GM12875 (cell line): ENCODE measurements around the gene GRM3.
A peak's percentile ranks its signal among the peaks of the same experiment; 100 is the strongest.
"Not testable (repeated sequence)": the region's sequence is repeated elsewhere in the genome, so short reads cannot be mapped to it uniquely, and the experiment has no call there.

ENCODE experiments used
- H3K4me3 ChIP-seq: one replicate; pipeline ENCODE4 v1.5.1; 2011; ENCODE audit warnings: low read depth, low read length, control low read depth
- TF ChIP-seq, protein P1 (sequence below): IDR thresholded peaks from 2 replicates; pipeline ENCODE4 v1.5.1; 2011; ENCODE audit warnings: low read depth, mild to moderate bottlenecking, control low read depth, inconsistent platforms, low read length, moderate library complexity, borderline replicate concordance; ENCODE audit not compliant: insufficient read depth

Gene GRM3

DNA sequence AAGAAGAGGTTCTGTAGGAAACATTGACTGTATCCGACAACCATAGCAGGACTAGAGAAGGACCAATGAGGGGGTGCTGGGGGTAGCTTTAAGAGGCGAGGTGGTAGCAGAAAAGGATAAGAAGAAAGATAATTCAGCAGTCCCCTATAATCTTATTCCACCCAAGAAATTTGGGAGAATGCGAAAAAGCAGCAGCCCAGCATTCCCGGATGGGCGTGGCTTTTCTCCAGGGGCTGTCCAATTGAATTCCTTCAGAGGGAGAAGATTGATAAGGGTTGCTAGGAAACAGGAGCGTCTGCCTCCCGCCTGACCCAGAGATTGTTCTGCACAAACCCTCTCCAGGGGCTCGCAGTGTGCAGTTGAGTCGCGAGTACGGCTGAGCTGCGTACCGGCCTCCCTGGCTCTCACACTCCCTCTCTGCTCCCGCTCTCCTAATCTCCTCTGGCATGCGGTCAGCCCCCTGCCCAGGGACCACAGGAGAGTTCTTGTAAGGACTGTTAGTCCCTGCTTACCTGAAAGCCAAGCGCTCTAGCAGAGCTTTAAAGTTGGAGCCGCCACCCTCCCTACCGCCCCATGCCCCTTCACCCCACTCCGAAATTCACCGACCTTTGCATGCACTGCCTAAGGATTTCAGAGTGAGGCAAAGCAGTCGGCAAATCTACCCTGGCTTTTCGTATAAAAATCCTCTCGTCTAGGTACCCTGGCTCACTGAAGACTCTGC lies at the start of gene GRM3:
TSS of gene GRM3 (plus strand) at position 349 of the 721 bp plus-strand sequence. CDS start 121,237 bp downstream, outside the sequence.
- no peak within 1 kb of the TSS for H3K4me3 ChIP-seq
- TF ChIP-seq, protein P1, sequence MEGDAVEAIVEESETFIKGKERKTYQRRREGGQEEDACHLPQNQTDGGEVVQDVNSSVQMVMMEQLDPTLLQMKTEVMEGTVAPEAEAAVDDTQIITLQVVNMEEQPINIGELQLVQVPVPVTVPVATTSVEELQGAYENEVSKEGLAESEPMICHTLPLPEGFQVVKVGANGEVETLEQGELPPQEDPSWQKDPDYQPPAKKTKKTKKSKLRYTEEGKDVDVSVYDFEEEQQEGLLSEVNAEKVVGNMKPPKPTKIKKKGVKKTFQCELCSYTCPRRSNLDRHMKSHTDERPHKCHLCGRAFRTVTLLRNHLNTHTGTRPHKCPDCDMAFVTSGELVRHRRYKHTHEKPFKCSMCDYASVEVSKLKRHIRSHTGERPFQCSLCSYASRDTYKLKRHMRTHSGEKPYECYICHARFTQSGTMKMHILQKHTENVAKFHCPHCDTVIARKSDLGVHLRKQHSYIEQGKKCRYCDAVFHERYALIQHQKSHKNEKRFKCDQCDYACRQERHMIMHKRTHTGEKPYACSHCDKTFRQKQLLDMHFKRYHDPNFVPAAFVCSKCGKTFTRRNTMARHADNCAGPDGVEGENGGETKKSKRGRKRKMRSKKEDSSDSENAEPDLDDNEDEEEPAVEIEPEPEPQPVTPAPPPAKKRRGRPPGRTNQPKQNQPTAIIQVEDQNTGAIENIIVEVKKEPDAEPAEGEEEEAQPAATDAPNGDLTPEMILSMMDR, result no peak

DNA sequence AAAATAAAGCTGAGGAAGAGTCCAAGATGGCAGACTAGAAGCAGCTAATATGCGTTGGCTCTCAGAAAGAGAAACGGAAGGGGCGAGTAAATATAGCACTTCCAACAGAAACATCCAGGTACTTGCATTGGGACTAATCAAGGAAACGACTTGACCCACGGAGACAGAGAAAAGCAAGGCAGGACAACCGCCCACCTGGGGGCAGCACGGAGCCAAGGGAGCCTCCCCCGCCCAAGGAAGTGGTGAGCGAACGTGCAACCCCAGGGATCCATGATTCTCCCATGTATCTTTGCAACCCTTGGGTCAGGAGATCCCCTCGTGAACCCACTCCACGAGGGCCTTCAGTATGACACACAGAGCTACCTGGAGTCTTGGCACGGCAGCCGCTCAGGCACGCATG lies 45.4 kb upstream of the GRM3 start:
- H3K4me3 ChIP-seq, result no peak overlapping the region
- TF ChIP-seq, protein P1, result peak; percentile 76

DNA sequence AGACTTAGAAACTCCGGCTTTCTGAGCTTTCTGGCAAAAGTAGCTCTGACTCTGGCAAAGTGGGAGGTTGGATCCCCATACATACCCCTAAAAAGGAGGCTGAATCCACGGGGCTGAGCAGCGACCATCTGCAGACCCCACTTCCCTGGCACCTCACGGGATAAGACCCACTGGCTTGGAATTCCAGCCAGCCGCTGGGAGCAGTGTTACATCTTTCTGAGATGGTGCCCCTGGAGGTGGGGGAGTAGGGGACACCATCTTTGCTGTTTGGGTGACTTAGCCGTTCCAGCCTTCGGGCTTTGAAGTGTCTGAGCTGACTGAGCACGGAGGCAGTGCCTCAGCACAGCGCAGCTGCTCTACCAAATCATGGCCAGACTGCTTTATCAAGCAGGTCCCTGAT lies 45.0 kb upstream of the GRM3 start:
- H3K4me3 ChIP-seq, result no peak overlapping the region
- TF ChIP-seq, protein P1, result no peak

DNA sequence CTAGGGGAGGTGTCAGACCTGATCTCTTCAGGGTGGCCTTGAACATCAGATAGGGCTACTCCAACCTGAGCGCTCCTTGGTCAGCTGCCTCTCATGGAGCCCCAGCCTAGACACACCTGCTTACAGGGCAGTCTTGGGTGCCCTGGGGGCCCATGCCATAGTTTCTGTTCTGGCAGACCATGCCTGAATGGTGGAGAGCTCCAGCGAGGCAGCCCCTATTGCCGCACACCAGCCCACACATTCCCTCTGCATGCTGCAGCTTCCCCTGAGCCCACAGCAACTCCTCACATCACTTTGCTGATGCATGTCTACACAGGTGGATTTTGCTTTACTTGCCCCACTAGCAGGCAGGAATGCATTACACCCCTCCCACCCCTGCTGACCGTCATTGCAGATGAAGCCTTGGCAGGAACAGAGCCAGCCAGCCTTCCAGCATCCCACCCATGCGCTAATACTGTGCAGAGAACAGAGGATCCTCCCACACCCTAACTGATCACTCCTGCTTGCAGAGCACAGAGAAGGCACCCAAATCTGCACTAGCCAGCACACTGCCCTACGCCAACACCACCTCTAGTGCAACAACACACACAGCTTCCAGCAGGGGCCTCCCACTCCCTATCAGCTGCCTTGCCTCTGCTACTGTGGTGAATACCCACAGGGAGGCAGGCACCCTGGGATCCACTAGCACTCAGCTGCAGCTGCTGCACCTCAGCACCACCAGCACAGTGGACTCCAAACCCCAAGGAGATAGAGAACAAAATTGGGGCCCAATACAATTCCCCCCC lies 43.0 kb upstream of the GRM3 start:
- no peak overlapping the region for H3K4me3 ChIP-seq
- TF ChIP-seq, protein P1, result peak; percentile 14; the same call in 1 of the 2 replicates

DNA sequence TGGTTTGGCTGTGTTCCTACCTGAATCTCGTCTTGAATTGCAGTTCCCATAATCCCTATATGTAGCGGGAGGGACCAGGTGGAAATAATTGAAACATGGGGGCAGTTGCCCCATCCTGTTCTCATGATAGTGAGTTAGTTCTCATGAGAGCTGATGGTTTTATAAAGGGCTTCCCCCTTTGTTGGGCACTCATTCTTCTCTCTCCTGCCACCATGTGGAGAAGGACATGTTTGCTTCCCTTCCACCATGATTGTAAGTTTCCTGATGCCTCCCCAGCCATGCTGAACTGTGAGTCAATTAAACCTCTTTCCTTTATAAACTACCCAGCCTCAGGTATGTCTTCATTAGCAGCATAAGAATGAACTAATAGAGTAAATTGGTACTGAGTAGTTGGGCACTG lies 28.0 kb upstream of the GRM3 start:
- not testable (repeated sequence) for H3K4me3 ChIP-seq

DNA sequence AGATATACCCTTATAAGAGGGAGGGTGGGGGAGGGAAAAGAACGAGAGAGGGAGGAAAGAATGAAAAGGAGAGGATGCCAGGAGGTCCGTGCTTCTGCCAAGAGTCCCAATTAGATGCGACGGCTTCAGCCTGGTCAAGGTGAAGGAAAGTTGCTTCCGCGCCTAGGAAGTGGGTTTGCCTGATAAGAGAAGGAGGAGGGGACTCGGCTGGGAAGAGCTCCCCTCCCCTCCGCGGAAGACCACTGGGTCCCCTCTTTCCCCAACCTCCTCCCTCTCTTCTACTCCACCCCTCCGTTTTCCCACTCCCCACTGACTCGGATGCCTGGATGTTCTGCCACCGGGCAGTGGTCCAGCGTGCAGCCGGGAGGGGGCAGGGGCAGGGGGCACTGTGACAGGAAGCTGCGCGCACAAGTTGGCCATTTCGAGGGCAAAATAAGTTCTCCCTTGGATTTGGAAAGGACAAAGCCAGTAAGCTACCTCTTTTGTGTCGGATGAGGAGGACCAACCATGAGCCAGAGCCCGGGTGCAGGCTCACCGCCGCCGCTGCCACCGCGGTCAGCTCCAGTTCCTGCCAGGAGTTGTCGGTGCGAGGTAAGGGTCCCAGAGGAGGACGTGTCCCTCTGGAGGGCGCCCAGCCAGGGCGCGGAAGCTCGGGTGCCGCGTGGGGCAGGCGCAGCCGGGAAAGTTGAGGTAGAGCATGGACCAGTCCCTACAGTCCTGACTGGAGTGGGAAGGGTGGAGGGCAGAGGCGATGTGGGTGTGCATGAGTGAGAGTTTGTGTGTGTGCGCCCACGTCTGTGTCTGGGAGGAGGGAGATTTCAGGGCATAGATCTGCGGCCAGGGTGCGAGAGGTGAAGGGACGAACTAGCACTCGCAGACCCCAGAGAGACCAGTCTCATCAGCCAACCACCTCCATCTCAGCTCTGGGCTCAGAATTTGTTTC lies 844 bp downstream of the GRM3 start:
- H3K4me3 ChIP-seq, result no peak overlapping the region
- TF ChIP-seq, protein P1, result no peak

DNA sequence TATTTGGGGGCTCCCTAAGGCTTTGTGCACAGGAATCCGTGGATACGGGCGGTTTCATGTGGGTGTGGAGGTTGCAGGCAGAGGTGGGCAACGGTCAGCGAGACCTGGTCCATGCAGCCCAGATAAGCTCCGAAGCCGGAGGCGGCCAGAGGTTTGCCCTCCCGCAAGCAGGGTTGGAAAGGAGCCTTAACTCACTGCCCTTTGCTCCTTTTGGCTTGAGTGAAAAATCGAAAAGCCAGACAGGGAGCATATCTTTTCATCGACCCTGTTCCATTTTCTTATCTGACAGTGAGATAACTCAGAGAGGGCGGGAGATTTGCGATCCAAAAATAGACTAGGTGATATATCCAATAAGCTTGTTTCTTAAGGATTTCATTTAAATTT lies 1.5 kb downstream of the GRM3 start:
- TF ChIP-seq, protein P1, result no peak
- H3K4me3 ChIP-seq, result no peak overlapping the region
